ENCODE results near the gene MEF2D.

MEF2D gene

DNA sequence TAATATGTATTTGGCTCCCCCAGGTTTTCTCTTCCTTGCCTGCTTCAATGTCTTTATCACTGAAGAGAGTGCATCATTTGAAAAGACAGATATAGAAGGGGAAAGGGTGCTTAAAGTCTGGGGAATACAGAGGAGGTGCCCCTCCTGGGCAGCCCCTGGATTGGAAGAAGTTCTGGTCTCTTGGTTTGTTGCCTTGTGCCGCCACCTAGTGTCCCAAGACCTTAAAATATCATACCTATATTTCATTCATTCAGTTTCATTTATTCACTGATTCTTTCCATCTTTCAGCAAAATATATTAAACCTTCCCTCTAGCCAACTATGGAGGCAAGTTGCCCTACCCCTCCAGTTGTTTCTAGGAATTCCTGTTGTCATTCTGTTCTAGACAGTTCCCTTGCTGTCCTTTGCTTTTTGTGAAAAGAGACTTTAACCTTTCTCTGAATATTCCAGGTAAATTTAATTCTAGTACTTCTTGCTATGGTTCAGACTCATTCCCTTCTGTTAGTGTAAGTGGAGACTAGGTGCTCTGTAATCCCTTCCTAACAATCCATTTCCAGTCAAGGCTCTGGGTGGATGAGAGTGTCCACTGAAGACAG, 56.1 kb downstream of the MEF2D start:
- DNase-seq (ENCODE audit: low read depth, low spot score) = no peak

DNA sequence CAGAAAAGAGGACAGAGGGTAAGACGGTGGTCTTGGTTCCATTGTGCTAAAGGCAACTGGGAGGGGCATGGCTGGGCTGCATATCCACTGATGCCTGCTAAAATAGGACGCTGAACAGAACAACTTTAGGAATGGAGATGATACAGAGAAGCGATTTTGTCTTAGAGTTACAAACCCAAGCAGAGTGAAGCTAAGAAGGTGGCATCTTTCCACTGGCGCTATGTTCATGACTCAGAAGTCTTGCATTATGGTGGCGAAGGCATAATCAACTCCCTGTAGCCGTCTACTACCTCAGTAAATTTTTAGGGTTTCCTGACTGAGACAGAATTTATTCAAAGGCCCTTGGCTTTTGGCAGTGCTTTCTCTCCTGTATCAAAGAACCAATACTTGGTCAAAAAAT, 57.3 kb downstream of the MEF2D start:
- no peak for DNase-seq (ENCODE audit: low read depth, low spot score)

DNA sequence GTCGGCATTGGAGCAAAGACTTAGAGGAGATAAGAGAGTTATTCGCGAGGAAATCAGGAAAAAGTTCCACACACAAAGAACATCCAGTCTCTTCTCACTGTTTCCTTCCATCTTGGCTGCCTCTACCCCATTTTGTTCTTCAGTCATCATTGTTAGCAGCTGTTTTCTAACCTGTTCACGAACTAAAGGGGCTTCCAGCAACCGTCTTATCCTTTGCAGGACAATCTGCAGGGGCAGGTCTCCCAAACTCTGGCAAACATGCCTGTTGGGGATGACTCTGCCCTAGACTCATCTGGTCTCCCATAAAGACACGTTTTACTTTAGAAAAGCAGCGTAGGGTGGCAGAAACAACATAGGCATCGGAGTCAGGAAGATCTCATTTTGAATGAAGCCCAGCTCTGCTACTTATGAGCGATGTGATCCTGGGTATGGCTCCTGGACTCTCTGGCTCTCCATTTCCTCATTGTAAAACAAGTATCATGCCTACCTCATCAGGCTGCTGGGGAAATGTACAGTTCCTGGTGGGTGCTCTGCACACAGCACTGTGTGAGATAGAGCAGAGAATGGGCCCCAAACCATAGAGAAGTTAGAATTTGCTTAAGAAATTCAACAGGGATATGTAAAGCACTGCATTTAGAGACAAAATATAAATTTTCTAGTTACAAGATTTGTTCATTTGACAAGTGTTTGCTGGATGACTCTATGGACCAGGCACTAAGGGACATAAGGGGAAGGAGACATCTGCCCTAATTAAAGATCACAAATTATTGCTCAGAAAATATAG, 59.7 kb downstream of the MEF2D start:
- DNase-seq (ENCODE audit: low read depth, low spot score) = no peak

DNA sequence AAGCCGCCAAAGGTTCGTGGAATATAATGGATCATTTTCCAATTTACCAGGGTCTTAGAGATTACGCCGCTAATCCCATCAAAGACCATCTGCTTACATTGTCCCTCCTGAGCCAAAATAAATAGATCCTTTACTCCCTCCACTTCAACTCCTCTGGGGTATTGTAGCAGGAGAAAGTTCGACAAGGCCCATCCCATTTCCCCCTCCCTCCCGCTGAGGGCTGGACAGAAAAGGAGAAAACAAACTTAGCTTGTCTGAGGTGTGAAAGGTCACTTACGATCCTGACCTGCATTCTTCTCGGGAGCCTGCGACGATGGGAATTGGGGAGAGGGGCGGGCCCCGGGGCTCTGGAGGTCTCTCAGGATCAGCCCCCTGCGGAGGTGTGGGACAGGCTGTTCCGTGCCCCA, 60.8 kb downstream of the MEF2D start:
- no peak for DNase-seq (ENCODE audit: low read depth, low spot score)

DNA sequence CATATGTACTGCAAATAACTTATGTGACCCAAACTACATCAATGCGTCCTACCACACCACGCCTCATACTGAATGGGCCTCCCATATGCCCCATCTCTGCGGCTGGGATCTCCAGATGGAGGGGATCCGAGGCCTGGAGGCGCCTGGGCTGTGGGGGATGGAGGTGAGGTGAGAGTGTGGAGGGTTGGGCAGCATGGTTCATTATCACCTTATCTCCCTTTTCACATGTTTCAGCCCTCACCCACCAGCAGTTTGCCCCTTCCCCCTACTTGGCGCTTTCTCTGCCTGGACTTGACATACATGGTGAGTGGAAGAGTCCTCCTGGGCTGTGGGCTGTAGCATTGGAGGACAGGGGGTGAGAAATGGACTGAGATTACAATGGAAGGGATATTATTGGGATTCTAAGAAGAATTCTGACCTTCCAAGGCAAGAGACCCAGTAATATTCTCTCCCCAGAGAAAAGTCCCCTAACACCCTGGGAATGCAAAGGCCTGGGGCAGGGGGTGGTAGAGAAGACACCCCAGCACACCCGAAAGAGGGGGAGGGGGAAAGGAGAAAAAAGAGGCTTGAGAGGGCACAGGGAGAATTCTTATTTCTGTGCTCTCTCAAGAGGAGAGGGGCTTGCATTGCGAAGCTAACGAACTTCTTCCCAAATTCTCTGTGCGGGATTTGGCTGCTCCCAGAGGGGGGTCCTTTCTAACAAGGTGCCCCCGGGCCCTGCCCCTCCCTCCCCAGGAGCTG, 61.4 kb downstream of the MEF2D start:
- no peak for DNase-seq (ENCODE audit: low read depth, low spot score)

DNA sequence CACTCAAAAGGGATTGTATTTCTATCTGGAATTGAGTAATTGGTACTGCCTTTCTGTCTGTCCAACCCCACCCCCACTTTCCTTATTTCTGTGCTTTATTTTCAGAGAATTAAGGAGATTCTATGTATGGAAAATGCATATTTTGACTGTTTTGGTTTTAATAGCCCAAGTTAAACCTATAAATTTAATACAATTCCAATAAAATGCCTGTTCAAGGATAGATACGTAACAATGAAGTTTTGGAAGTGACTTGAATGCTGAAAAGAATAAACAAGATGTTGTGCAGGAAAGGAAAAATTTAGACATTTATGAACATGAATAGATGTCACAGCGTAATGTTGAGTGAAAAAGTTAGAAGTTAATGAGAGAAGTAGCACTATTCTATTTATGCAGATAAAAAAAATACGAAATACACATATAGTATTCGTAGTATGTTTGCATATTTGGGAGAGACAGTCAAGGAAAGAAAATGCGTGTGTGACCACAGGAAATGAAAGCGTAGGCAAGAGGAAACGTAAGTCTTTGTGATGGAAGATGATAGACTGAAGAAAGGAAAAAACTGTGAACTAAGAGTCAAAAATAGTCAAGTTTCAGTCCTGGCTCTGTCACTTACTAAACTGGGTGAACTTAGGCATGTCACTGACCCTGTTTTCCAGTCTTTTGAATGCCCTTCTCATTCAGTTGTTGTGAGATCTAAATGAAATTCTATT, 62.1 kb downstream of the MEF2D start:
- DNase-seq (ENCODE audit: low read depth, low spot score) = no peak

DNA sequence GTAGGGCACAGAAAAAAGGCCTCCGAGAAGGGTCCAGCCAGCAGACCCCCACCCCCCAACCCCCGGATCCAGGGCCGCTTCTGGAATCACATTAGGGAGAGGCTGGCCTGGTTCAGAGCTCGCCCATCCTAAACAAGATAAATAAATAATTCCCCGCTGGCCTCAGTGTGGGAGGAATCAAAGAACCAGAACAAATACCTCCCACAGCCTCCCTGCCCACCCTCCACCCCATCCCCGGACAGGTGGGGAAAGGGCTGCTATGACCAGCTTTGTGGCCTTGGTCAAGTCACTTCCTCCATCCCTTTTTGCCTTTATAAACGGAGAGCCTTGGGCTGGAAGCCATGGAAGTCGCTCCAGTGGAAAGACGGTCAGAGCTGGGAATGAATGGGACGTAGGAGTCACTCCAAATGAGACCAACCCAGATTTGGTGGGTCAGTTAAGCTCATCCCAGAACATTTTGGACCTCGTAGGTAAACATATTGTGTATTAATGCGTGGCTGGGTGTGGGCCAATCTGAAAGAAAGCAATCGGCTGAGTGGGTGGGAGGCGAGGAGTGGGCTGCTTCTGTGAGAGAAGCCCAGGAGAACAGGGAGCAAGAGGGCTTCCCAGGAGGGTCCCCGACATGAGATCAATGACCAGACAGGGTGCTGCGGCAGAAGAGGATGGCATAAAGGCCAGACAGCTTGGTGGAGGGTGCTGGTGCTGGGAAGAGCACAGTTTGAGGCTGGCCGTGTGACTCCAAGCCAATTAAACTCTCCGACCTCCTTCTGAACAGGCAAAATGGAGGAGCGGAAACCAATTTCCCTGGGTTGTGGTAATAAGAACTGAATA, 63.3 kb downstream of the MEF2D start:
- no peak for DNase-seq (ENCODE audit: low read depth, low spot score)

DNA sequence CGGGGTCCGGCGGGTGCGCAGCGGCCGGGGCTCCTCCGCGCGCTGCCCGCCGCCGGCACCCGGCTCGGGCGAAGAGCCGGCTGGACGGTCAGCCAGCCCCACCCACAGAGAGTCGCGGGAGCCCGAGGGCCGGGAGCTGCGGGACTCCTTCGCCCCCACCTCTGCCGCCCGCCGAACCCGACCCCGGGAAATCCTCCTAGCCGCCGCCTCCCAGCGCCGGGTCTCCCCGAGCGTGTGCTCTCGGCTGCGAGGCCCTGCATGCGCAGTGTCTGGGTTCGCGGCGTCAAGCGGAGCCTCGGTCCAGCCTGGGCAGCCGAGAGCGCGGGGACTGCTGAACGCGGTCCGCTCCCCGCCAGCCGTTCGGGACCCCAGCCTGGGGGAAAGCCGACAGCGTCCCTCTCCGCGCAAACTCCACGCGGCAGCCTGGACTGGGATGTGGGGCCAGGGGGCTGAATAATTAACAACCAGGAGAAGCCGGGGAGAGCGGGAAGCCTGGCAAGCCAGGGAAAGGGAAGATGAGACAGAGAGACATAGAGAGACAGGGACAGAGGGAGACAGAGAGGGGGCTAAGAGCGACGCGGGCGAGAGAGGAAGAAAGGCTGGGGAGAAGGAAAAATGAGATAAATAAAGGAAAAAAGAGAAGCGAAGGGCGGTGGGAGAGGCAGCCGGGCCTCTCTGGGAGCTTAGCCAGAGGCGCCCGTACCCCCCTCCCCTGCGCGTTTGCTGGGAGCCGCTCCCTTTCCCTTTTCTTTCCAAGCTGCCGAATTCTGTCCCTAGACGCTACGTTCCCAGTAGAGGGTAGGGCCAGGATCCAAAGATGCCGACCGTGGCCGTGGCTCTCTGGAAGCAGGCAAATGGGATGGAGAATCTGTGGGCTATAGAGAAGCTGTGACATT, 64.2 kb downstream of the MEF2D start:
- no peak for DNase-seq (ENCODE audit: low read depth, low spot score)

DNA sequence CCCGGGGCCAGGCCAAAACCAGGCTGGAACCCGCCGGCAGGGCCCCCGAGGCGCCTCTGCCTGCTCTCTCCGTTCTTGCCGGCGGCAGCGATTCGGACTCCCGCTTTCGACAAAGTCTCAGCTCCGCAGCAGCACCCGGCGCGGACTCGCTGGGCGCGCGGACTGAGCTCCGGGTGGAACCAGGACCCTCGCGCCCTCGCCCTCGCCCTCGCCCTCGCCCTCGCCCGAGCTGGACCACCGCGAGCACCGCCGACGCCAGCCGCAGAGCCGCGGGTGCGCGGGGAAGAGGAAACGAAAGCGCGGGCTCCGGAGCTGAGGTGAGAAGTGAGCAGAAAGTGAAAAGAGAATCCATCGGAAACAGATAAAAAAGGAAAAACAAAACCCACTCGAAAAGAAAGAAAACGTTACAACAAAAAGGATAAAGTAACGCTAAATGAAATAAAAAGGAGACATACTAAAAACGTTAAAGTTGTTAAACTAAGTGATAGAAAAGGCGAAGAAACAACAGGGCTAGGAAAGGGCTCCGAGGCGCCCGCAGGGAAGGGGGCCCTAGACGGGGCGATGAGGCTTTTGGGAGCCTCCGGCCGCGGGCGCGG, 64.9 kb downstream of the MEF2D start:
- DNase-seq (ENCODE audit: low read depth, low spot score) = no peak

DNA sequence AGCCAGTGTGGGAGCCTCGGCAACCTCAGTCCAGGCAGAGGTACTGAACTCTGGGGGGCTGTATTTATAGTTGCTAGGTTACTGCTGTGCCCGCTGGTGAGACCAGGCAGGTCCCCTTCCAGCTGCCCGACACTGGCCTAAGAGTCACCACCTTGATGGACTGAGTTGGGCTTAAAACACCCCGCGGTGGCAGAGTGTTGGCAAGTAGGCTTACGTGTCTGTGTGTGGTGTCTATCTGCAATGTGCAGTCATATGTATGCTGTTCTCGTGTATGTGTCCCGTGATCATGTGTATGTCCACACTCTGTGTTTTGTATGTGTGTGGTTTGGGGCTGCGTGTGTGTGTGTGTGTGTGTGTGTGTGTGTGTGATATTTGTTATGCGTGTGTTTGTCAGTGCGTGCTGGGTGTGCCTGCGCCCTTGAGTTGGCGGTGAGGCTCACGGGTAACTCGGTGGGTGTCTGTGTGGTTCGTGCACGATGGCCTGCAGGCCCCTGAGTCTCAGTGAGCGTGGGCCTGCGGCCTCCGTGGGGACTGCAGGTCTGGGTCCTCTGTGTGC, 65.5 kb downstream of the MEF2D start:
- DNase-seq (ENCODE audit: low read depth, low spot score) = no peak

DNA sequence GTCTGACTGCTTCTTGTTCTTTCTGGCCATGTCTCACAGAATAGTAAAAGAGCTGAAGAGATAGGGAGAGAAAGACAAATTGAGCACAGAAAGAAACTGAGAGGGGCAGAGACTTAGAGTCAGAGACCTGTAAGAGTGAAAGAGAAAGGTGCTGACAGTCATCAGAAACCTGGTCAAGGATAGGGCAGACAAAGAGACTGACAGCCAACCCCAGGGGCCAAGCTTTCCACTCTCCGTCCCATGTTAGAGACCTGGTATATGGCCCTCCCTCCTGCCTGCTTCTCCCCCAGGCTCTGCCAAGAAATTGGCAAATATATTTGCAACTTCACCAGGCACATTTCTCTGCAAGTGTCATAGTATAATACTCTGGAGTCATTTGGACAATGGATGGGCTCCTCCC, 67.0 kb downstream of the MEF2D start:
- no peak for DNase-seq (ENCODE audit: low read depth, low spot score)

DNA sequence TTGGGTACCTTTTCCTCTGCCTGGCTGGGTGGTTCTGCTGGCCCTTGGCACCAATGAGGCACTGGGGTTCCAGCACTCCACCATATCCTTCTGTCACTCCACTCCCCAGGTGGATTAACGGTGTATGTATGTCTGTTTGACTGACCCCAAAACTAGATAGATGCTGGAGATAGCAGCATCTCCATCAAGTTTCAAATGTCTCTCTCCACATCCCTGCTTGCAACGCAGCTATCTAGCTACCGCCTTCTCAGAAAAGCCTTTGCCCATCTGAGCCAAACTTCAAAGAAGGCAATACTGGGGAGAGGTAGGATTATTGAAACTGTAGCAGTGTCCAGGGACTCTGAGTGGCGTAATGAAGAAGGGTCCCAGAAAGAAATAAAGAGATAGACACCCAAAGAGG, 67.5 kb downstream of the MEF2D start:
- DNase-seq (ENCODE audit: low read depth, low spot score) = no peak

DNA sequence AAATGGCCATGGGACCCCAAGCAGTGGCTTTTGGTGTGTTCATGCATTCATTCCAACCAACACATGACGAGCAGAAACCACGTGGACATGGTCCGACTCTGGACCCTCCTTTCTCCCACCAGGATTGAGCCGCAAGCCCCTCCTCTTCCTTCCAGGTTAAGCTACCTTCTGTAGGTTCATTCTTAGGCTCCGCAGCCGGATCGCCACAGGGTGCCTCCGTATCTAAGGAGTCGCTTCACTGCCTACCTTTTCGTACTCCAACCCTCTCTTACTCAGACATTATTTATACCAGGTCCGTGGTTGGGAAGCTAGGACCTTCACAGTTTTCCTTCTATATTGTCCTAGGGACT, 67.9 kb downstream of the MEF2D start:
- no peak for DNase-seq (ENCODE audit: low read depth, low spot score)

DNA sequence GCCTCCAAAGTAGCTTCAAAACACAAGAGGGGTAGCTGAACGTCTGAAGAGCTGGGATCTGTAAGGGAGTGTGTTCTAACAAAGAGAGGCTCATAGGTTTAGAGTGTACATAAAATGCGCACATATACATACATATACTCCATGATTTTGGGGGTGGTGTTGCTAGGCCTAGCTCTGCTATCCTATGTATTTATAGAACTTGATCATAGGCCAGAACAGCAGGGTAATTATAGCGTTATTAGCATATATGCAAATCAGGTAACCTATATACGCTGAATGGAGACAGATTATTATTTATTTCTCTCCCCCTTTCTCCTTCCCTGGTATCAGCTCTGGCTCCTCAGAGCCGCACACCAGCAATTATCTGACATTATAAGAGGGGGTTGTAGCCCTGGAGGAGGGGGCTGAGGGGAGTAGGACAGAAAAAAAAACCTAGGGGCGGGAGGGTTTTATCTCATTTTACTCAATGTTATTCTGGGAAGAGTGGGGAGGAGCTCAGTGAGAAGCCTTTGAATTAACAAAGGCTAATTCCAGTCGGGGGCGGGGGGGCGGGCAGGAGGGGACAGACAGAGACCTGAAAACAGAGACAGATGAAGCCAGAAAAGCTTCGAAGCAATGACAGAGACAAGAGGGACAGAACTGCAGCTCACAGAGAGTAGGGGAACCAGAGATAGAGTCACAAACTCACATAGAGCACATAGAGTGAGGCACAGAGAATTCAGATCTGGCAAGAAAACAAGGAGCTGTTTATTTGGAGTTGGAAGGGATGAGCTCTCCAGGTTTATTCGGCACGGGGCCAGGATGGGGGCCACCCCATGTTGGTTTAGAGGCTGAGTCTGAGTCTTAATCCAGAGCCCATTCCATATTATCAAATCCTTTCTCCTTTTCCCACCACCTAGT, 68.6 kb downstream of the MEF2D start:
- DNase-seq (ENCODE audit: low read depth, low spot score) = no peak

DNA sequence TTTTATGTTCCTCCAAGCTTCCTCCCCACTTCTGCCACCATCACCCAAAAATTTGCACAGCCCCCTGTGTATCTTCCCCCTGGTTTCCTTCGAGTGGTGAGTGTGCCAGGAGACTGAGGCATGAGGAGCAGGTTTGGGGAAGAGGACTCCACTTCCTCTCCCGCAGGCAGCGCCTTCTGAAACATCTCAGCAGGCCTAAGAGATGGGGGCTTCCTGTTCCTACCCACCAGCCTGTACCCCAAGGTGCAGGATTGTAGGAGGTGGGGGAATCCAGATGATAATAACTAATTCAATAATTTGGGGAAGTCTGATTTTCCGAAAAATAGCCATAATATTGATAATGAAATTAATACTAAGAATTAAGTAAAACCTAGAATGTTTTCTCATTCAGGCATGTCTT, 69.2 kb downstream of the MEF2D start:
- no peak for DNase-seq (ENCODE audit: low read depth, low spot score)

DNA sequence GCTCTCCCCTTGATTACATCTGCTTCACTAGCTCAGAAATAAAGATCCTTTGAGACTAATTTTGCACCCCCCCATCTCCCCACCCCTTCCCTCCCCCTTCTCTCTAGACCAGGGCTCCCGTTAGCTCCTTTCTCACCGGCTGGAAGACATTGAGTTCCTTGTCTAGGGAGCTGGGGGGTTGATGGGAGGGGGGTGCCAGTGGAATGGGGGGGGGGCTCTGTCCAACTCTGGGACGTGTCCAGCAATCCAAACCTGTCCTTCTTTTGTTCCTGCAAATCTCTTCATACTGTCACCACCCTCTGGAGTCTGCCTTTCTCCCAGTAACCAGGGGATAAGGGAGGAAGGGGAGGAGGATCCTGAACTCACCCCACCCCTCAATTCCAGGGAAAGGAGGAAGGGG, 69.7 kb downstream of the MEF2D start:
- no peak for DNase-seq (ENCODE audit: low read depth, low spot score)

DNA sequence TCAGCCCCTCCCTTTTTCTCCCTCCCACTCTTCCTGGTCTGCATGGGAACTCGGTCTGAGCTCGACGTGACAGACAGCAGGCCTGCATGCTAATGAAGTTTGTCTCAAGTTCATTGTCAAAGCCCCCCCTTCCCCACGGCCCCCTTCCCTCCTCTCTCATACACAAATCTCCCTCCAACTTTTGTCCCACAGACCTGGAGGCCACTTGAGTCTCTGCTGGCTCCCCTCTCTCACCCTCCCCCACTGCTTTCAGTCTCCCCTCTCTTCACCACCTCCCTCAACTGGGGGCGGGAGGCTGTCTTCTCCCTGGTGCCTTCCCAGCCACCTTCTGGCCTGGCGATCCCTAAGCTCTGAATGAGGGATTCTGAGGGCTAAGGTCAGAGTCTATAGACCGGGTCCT, 70.3 kb downstream of the MEF2D start:
- DNase-seq (ENCODE audit: low read depth, low spot score) = no peak

DNA sequence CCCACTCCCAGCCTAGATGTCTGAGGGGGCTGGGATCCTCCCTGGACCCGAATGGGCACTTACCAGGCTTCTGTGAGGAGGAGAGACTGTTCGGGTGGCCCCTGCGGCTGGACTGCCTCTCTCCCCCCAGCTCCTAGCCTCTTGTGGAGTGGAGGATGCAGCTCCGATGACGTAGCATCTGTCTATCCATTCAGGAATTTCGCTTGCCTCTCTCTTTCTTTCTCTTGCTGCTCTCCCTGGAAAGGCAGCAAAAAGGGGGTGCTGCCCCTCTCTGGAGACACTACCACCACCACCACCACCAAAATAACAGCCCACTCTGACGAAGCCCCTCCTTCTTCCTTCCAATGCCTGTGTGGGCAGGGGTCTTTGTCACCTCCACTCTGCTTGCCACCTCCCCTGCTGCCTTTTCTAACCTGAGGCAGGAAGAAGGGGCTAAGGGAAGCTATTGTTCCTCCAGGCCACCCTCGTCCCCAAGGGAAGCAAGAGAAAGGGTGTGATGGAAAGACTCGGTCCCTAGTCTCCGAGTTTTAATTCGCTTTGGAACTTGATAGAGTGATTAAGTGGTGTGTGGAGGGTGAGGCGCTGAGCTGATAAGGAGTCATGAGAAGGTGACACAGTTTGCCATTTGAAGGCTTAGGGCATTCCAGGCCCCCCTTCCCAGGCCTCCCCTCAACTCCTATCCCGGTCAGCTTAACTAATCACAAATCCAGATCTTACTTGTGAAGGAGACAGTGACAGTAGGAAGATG, 71.1 kb downstream of the MEF2D start:
- DNase-seq (ENCODE audit: low read depth, low spot score) = no peak
